UCSD-AML1 (cell line): Measurements from ENCODE around the gene STKLD1.
"Not testable (repeated sequence)": the region's sequence is repeated elsewhere in the genome, so short reads cannot be mapped to it uniquely, and the experiment has no call there.

Experiments used
- DNase-seq: peaks from one replicate; lab custom pipeline; 2025; ENCODE audit not compliant: unreplicated experiment; lab: John Stamatoyannopoulos, UW

Gene STKLD1

GRCh38 chr9:133436681-133437080, 60.5 kb downstream of the STKLD1 start:
- no peak for DNase-seq

GRCh38 chr9:133437753-133438531, 61.8 kb downstream of the STKLD1 start:
- no peak for DNase-seq

- no peak for DNase-seq
These were observed 63.2 kb downstream of the STKLD1 start for GRCh38 chr9:133439337-133439736.

- DNase-seq: no peak
These were observed 64.7 kb downstream of the STKLD1 start for GRCh38 chr9:133440874-133441273.

- DNase-seq: no peak
These were observed 65.4 kb downstream of the STKLD1 start for GRCh38 chr9:133441571-133441970.

- no peak for DNase-seq
These were observed 67.1 kb downstream of the STKLD1 start for GRCh38 chr9:133443248-133443647.

- no peak for DNase-seq
These were observed 67.8 kb downstream of the STKLD1 start for GRCh38 chr9:133443982-133444381.

GRCh38 chr9:133445293-133445969, 69.3 kb downstream of the STKLD1 start:
- no peak for DNase-seq

- no peak for DNase-seq
These were observed 72.4 kb downstream of the STKLD1 start for GRCh38 chr9:133448487-133448972.

- DNase-seq: no peak
These were observed 73.6 kb downstream of the STKLD1 start for GRCh38 chr9:133449760-133450159.

- not testable (repeated sequence) for DNase-seq
These were observed 75.7 kb downstream of the STKLD1 start for GRCh38 chr9:133451865-133452264.

- no peak for DNase-seq
These were observed 76.4 kb downstream of the STKLD1 start for GRCh38 chr9:133452562-133452961.

- no peak for DNase-seq
These were observed 77.5 kb downstream of the STKLD1 start for GRCh38 chr9:133453651-133454050.

GRCh38 chr9:133454325-133454724, 78.2 kb downstream of the STKLD1 start:
- DNase-seq: no peak

- DNase-seq: no peak
These were observed 78.9 kb downstream of the STKLD1 start for GRCh38 chr9:133454943-133455673.
